ENCODE measurements around the gene UGT1A4. TPM values are rescaled to one million over a fixed set of nuclear protein-coding genes. Genes with fewer than 3 reads are reported as not detected.

Gene UGT1A4
- total RNA-seq, 2 experiments from 2014 or later = not detected

DNA sequence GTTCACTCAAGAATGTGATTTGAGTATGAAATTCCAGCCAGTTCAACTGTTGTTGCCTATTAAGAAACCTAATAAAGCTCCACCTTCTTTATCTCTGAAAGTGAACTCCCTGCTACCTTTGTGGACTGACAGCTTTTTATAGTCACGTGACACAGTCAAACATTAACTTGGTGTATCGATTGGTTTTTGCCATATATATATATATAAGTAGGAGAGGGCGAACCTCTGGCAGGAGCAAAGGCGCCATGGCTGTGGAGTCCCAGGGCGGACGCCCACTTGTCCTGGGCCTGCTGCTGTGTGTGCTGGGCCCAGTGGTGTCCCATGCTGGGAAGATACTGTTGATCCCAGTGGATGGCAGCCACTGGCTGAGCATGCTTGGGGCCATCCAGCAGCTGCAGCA, 41.5 kb downstream of the UGT1A4 start, which contains the start of gene UGT1A1:
TSS of gene UGT1A1 (plus strand) at position 228 of the 400 bp plus-strand sequence. CDS start at position 246, 18 bp downstream.
- no peaks in the 10 kb centered on the region for H3K9me3 Mint-ChIP-seq
- H3K4me3 Mint-ChIP-seq = no peak within 1 kb of the TSS
- H3K4me1 Mint-ChIP-seq (ENCODE audit: low read depth) = no peaks in the 10 kb centered on the region
- H3K27ac Mint-ChIP-seq = no peak within 1 kb of the TSS
- H3K36me3 Mint-ChIP-seq = no peaks in the 10 kb centered on the region
- H3K27me3 Mint-ChIP-seq = peaks cover 13% of the 10 kb centered on the region
- ChIA-PET CTCF (no interaction called here), POLR2A (no interaction called here)
- no peak for DNase-seq
- intact Hi-C loops (cut with micrococcal nuclease) = no loop called here

DNA sequence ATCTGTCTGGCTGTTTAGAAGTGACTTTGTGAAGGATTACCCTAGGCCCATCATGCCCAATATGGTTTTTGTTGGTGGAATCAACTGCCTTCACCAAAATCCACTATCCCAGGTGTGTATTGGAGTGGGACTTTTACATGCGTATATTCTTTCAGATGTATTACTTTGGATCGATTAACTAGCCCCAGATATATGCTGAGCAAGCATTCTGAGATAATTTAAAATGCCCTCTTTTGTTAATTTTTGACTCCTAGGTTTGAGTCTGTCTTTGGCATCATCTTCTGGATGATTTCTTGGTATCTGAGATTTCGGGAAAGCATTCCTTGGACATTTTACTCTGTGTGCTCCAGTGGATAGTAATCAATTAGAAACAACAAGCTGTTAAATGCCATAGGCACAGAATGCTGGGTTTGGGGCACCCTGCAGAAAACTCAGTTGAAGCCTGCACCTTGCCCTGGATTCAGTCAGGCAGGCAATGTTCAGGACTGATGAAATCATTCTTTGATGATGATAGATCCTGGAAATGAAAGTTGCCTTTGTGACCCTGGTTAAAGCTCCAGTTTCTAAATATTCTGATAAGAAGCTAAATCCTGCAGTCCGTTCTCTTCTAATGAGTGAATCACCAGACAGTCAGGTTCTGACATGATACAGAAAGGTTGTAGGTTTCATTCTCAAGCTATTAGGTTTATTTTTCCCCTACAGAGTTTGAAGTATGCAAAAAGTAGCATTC, 42.7 kb downstream of the UGT1A4 start:
- POLR2A ChIA-PET = no interaction called here
- intact Hi-C loops (cut with micrococcal nuclease) = no loop called here
- no peaks in the 10 kb centered on the region for H3K9me3 Mint-ChIP-seq
- DNase-seq = no peak
- no peaks in the 10 kb centered on the region for H3K36me3 Mint-ChIP-seq
- no peaks in the 10 kb centered on the region for H3K4me1 Mint-ChIP-seq (ENCODE audit: low read depth)
- H3K27ac Mint-ChIP-seq = no peak overlapping the region
- no peak overlapping the region for H3K4me3 Mint-ChIP-seq
- CTCF ChIA-PET = no interaction called here
- peaks cover 16% of the 10 kb centered on the region for H3K27me3 Mint-ChIP-seq

DNA sequence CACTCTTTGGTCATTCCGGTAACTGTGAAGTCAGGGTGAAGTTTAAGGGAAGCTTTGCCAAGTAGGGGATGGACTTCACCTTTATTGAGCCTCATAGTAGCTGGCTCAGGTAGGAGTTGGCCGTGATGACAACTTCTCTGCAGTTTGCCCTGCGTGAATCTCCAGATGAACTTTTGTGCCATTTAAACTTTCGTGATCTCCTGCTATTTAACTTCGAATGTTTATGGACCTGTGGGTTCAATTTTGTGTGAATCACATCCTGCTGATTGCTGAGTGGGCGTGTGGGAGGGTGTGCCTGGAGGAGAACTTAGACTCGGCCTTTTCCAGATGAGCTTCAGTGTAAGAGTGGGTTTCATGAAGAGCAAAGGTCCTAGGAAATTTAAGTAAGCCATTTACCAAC, 45.7 kb downstream of the UGT1A4 start:
- intact Hi-C loops (cut with micrococcal nuclease) = no loop called here
- no peak for DNase-seq
- Mint-ChIP-seq H3K27ac (no peak overlapping the region), H3K4me1 (ENCODE audit: low read depth) (no peaks in the 10 kb centered on the region), H3K27me3 (peaks cover 24% of the 10 kb centered on the region), H3K36me3 (no peaks in the 10 kb centered on the region), H3K9me3 (no peaks in the 10 kb centered on the region), H3K4me3 (no peak overlapping the region)
- ChIA-PET CTCF (no interaction called here), POLR2A (no interaction called here)

DNA sequence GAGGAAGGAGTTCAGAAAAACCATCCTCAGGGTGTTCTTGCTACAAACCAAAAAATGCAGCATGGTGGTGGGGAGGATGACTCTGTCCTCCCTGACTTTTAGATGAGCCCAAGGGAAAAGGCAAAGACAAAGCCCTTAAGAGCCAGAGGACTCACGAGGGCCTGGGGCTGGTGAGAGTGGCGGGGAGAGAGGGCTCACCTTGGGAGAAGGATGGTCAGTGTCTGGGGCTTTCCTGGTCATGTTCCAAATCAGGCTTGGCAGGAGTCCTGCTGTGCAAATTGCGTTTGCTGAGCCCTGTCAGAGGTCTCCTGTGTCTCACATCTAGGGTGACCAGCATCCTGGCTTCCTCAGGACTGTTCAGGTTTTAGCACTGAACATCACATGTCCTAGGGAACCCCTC, 46.2 kb downstream of the UGT1A4 start:
- ChIA-PET CTCF (no interaction called here), POLR2A (no interaction called here)
- intact Hi-C loops (cut with micrococcal nuclease) = no loop called here
- no peaks in the 10 kb centered on the region for H3K9me3 Mint-ChIP-seq
- no peak overlapping the region for H3K4me3 Mint-ChIP-seq
- H3K36me3 Mint-ChIP-seq = no peaks in the 10 kb centered on the region
- no peaks in the 10 kb centered on the region for H3K4me1 Mint-ChIP-seq (ENCODE audit: low read depth)
- no peak for DNase-seq
- H3K27me3 Mint-ChIP-seq = peaks cover 27% of the 10 kb centered on the region
- H3K27ac Mint-ChIP-seq = no peak overlapping the region

DNA sequence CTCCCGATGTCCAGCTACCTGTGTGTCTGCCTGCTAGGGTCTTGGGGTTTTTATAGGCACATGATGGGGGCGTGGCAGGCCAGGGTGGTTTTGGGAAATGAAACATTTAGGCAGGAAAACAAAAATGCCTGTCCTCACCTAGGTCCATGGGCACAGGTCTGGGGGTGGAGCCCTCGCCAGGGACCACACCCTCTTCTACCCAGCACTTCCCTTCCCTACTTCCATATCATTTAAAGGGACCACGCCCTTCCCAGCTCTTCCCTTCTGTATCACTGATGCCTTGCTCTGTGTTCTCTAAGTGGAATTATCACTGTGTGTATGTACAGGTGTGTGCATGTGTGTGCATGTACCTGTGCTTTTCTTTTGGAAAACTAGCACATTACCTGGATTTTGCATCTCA, 47.9 kb downstream of the UGT1A4 start:
- DNase-seq = no peak
- H3K27me3 Mint-ChIP-seq = peaks cover 27% of the 10 kb centered on the region
- intact Hi-C loops (cut with micrococcal nuclease) = no loop called here
- CTCF ChIA-PET = no interaction called here
- H3K9me3 Mint-ChIP-seq = no peaks in the 10 kb centered on the region
- no peaks in the 10 kb centered on the region for H3K4me1 Mint-ChIP-seq (ENCODE audit: low read depth)
- no peaks in the 10 kb centered on the region for H3K36me3 Mint-ChIP-seq
- no peak overlapping the region for H3K27ac Mint-ChIP-seq
- H3K4me3 Mint-ChIP-seq = no peak overlapping the region
- POLR2A ChIA-PET = no interaction called here

DNA sequence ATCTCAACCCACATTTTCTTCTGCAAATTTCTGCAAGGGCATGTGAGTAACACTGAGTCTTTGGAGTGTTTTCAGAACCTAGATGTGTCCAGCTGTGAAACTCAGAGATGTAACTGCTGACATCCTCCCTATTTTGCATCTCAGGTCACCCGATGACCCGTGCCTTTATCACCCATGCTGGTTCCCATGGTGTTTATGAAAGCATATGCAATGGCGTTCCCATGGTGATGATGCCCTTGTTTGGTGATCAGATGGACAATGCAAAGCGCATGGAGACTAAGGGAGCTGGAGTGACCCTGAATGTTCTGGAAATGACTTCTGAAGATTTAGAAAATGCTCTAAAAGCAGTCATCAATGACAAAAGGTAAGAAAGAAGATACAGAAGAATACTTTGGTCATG, 49.5 kb downstream of the UGT1A4 start:
- POLR2A ChIA-PET = no interaction called here
- Mint-ChIP-seq H3K4me3 (no peak overlapping the region), H3K36me3 (no peaks in the 10 kb centered on the region), H3K4me1 (ENCODE audit: low read depth) (no peaks in the 10 kb centered on the region), H3K27ac (no peak overlapping the region), H3K27me3 (peaks cover 25% of the 10 kb centered on the region), H3K9me3 (no peaks in the 10 kb centered on the region)
- intact Hi-C loops (cut with micrococcal nuclease) = no loop called here
- CTCF ChIA-PET = no interaction called here
- DNase-seq = no peak

DNA sequence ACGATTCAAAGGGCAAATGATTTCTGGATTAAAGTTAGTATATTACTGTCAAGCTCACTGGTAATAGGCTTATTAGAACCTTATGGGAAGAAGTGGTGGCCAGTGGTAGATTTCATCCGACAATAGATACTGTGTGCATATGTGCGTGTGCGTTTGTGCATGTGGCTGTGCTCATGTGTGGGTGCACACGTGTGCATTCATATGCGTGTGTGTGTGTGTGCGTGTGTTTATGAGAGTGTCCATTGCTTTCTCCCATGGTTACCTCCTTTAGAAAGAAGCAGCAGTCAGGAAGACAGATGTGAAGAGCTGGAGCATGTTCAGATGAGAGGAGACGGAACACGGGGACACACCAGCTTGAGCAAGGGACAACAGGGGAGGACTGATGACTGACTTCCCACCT, 50.7 kb downstream of the UGT1A4 start:
- ChIA-PET CTCF (no interaction called here), POLR2A (no interaction called here)
- DNase-seq = no peak

DNA sequence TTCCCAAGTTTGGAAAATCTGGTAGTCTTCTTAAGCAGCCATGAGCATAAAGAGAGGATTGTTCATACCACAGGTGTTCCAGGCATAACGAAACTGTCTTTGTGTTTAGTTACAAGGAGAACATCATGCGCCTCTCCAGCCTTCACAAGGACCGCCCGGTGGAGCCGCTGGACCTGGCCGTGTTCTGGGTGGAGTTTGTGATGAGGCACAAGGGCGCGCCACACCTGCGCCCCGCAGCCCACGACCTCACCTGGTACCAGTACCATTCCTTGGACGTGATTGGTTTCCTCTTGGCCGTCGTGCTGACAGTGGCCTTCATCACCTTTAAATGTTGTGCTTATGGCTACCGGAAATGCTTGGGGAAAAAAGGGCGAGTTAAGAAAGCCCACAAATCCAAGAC, 53.6 kb downstream of the UGT1A4 start:
- POLR2A ChIA-PET = no interaction called here
- no peak for DNase-seq
- Mint-ChIP-seq H3K36me3 (no peaks in the 10 kb centered on the region), H3K4me3 (no peak overlapping the region), H3K27ac (no peak overlapping the region), H3K27me3 (peaks cover 16% of the 10 kb centered on the region), H3K4me1 (ENCODE audit: low read depth) (no peaks in the 10 kb centered on the region), H3K9me3 (peaks cover 16% of the 10 kb centered on the region)
- CTCF ChIA-PET = no interaction called here
- intact Hi-C loops (cut with micrococcal nuclease) = no loop called here

More for the DNA sequence above, 50.7 kb downstream of the UGT1A4 start:
- Mint-ChIP-seq H3K27ac (no peak overlapping the region), H3K36me3 (no peaks in the 10 kb centered on the region), H3K4me3 (no peak overlapping the region), H3K4me1 (ENCODE audit: low read depth) (no peaks in the 10 kb centered on the region), H3K9me3 (no peaks in the 10 kb centered on the region), H3K27me3 (peaks cover 21% of the 10 kb centered on the region)
- intact Hi-C loops (cut with micrococcal nuclease) = no loop called here

DNA sequence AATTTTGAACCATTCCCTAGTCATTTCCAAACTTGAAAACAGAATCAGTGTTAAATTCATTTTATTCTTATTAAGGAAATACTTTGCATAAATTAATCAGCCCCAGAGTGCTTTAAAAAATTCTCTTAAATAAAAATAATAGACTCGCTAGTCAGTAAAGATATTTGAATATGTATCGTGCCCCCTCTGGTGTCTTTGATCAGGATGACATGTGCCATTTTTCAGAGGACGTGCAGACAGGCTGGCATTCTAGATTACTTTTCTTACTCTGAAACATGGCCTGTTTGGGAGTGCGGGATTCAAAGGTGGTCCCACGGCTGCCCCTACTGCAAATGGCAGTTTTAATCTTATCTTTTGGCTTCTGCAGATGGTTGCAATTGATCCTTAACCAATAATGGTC, 54.0 kb downstream of the UGT1A4 start:
- Mint-ChIP-seq H3K27ac (no peak overlapping the region), H3K9me3 (peaks cover 18% of the 10 kb centered on the region), H3K4me1 (ENCODE audit: low read depth) (no peaks in the 10 kb centered on the region), H3K4me3 (no peak overlapping the region), H3K27me3 (peaks cover 17% of the 10 kb centered on the region), H3K36me3 (no peaks in the 10 kb centered on the region)
- no peak for DNase-seq
- CTCF ChIA-PET = no interaction called here
- POLR2A ChIA-PET = no interaction called here
- intact Hi-C loops (cut with micrococcal nuclease) = no loop called here

DNA sequence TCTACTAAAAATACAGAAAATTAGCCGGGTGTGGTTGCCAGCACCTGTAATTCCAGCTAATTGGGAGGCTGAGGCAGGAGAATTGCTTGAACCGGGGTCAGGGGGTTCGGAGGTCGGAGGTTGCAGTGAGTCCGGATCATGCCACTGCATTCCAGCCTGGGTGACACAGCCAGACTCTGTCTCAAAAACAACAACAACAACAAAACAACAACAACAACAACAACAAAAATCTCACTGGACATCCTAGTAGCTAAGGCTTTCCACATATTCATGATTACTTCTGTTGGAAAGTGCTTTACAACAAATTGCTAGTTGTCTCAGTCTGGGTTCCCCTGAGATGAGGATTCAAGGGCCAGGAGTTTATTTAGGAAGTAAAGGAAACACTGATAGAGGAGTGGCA, 55.3 kb downstream of the UGT1A4 start:
- Mint-ChIP-seq H3K27me3 (peaks cover 18% of the 10 kb centered on the region), H3K4me3 (no peak overlapping the region), H3K4me1 (ENCODE audit: low read depth) (no peaks in the 10 kb centered on the region), H3K36me3 (no peaks in the 10 kb centered on the region), H3K9me3 (peaks cover 18% of the 10 kb centered on the region), H3K27ac (no peak overlapping the region)
- CTCF ChIA-PET = no interaction called here
- POLR2A ChIA-PET = no interaction called here
- DNase-seq = no peak
- intact Hi-C loops (cut with micrococcal nuclease) = no loop called here

DNA sequence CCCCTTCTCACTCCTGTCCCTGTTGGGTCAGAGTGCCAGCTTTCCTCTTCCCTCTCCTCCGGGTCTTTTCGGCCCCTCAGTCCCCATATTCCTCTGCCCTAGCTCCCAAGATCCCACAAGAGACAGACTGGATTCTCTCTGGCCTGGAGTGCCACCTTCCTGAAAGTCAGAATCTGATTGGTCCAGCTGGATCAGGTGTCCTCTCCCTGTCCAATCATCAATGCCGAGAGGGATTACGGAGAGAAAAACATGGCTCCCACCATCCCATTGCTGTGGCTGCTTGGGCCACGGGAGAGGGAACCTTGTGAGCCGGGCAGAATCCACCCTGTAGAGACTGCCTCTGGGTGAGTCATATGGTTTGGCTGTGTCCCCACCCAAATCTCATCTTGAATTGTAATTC, 56.9 kb downstream of the UGT1A4 start:
- H3K27me3 Mint-ChIP-seq = peaks cover 19% of the 10 kb centered on the region
- H3K27ac Mint-ChIP-seq = no peak overlapping the region
- H3K4me3 Mint-ChIP-seq = no peak overlapping the region
- peaks cover 18% of the 10 kb centered on the region for H3K9me3 Mint-ChIP-seq
- H3K36me3 Mint-ChIP-seq = no peaks in the 10 kb centered on the region
- ChIA-PET POLR2A (no interaction called here), CTCF (no interaction called here)
- no peak for DNase-seq
- H3K4me1 Mint-ChIP-seq (ENCODE audit: low read depth) = no peaks in the 10 kb centered on the region
- intact Hi-C loops (cut with micrococcal nuclease) = no loop called here

DNA sequence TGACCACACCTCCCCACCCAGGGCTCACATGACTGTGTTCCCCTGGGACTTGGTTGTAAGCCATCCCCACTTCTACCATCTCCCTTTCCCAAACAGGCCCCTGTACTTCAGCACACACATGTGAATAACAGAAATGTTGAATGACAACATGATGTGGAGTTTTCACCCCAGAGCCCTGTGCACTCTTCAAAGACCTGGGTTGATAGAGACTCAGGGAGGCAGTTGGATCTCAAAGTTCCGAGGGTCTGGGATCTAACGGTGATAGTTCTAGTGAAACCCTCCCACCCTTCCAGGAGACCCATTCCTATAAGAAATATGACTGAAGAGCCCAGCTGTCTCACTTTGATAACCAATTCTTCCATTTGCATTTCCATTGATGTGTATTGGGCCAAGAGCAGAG, 59.5 kb downstream of the UGT1A4 start, which contains the start of gene MROH2A:
TSS of gene MROH2A (plus strand) at position 301 of the 400 bp plus-strand sequence. CDS start 1,029 bp downstream, outside the sequence.
- CTCF ChIA-PET = no interaction called here
- intact Hi-C loops (cut with micrococcal nuclease) = no loop called here
- Mint-ChIP-seq H3K9me3 (peaks cover 18% of the 10 kb centered on the region), H3K4me1 (ENCODE audit: low read depth) (no peaks in the 10 kb centered on the region), H3K36me3 (no peaks in the 10 kb centered on the region), H3K27me3 (peaks cover 24% of the 10 kb centered on the region), H3K4me3 (no peak within 1 kb of the TSS), H3K27ac (no peak within 1 kb of the TSS)
- POLR2A ChIA-PET = no interaction called here
- DNase-seq = no peak

DNA sequence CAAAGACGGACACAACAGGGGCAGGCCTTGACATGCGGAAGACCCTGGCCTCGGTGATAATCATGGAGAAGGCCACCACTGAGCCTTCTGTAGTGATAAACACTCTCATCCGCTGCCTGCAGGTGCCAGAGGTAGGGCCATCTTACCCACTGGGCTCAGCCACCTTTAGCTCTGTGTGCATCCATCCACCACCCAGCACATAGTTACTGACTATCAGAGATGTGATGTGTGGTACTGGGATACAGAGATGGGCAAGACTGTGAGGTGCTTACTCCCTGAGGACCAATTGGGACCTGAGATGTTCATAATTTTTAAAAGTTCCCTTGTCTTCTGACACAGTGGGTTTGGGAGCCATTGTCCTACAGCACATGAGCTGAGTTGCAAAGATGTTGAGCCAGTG, 61.2 kb downstream of the UGT1A4 start:
- no peaks in the 10 kb centered on the region for H3K36me3 Mint-ChIP-seq

More for the DNA sequence above, 61.2 kb downstream of the UGT1A4 start:
- no peak for DNase-seq
- H3K27ac Mint-ChIP-seq = no peak overlapping the region
- peaks cover 26% of the 10 kb centered on the region for H3K27me3 Mint-ChIP-seq
- peaks cover 18% of the 10 kb centered on the region for H3K9me3 Mint-ChIP-seq
- POLR2A ChIA-PET = interaction anchor here (0.6 kb wide), 1 partner anchor 285 kb away, joined by 3 read pairs; no protein-coding TSS in a partner anchor
- H3K4me1 Mint-ChIP-seq (ENCODE audit: low read depth) = no peaks in the 10 kb centered on the region
- intact Hi-C loops (cut with micrococcal nuclease) = no loop called here
- no peak overlapping the region for H3K4me3 Mint-ChIP-seq
- CTCF ChIA-PET = no interaction called here

Data from activated CD4-positive, alpha-beta memory T cell treated with anti-CD3 and anti-CD28 coated beads for 36 hours (primary cell).